Liver (tissue), 9 donors: ENCODE results near the gene HS3ST3B1. TPM values are rescaled to one million over a fixed set of nuclear protein-coding genes. Genes with fewer than 3 reads are reported as not detected.

ENCODE experiments used
- DNase-seq: peaks from one replicate; pipeline ENCODE4 v3.0.0-alpha.2; 2017; ENCODE audit warnings: low spot score
- H3K27ac ChIP-seq, 2 donors: one replicate each; pipeline ENCODE4 v1.7.0; 2013; ENCODE audit warnings: inconsistent platforms in 2 of 2, low read length in 2 of 2, control low read depth in 1 of 2, low read depth in 1 of 2, mild to moderate bottlenecking in 1 of 2
- H3K27me3 ChIP-seq, 4 donors: one replicate each; pipeline versions ENCODE4 v1.6.1 to v1.7.0; 2013; ENCODE audit warnings: low read length in 3 of 4, inconsistent platforms in 1 of 4, mild to moderate bottlenecking in 1 of 4, moderate library complexity in 1 of 4; ENCODE audit not compliant: control insufficient read depth in 4 of 4, insufficient read depth in 4 of 4
- H3K36me3 ChIP-seq, 4 donors: one replicate each; pipeline versions ENCODE4 v1.6.1 to v1.7.0; 2013; ENCODE audit warnings: low read length in 3 of 4, mild to moderate bottlenecking in 3 of 4, low read depth in 1 of 4, moderate library complexity in 1 of 4; ENCODE audit not compliant: control insufficient read depth in 4 of 4, insufficient read depth in 3 of 4
- H3K4me1 ChIP-seq, 4 donors: one replicate each; pipeline versions ENCODE4 v1.6.1 to v1.7.0; 2013; ENCODE audit warnings: low read length in 3 of 4, mild to moderate bottlenecking in 3 of 4, moderate library complexity in 1 of 4; ENCODE audit not compliant: control insufficient read depth in 4 of 4, insufficient read depth in 4 of 4
- H3K4me3 ChIP-seq, 3 donors: one replicate each; pipeline versions ENCODE4 v1.6.1 to v1.7.0; 2013; ENCODE audit warnings: low read length in 3 of 3, control low read depth in 1 of 3, low read depth in 1 of 3, mild to moderate bottlenecking in 1 of 3
- H3K9ac ChIP-seq, 2 donors: one replicate each; pipeline ENCODE4 v1.7.0; 2013; ENCODE audit warnings: low read length in 2 of 2, mild to moderate bottlenecking in 2 of 2, moderate library complexity in 2 of 2, control low read depth in 1 of 2, low read depth in 1 of 2
- H3K9me3 ChIP-seq, 4 donors: one replicate each; pipeline versions ENCODE4 v1.6.1 to v1.7.0; 2013; ENCODE audit warnings: low read length in 3 of 4; ENCODE audit not compliant: control insufficient read depth in 4 of 4
- EGR1 ChIP-seq, 2 donors: IDR thresholded peaks; 2 replicates each; pipeline ENCODE4 v1.6.1; 2016 to 2018; ENCODE audit warnings: antibody characterized with exemption in 2 of 2, low read depth in 2 of 2
- GABPA ChIP-seq, 2 donors: IDR thresholded peaks in 1 of 2; conservative IDR thresholded peaks in 1 of 2; 2 replicates each; pipeline ENCODE4 v1.6.1; 2016; ENCODE audit warnings: antibody characterized with exemption in 2 of 2, mild to moderate bottlenecking in 1 of 2, moderate library complexity in 1 of 2
- HNF4A ChIP-seq, 2 donors: conservative IDR thresholded peaks; 2 replicates each; pipeline ENCODE4 v1.6.1; 2016; ENCODE audit warnings: antibody characterized with exemption in 2 of 2, mild to moderate bottlenecking in 2 of 2
- HNF4G ChIP-seq: IDR thresholded peaks from 2 replicates; pipeline ENCODE4 v1.6.1; 2016; ENCODE audit warnings: antibody characterized with exemption
- RAD21 ChIP-seq, 2 donors: IDR thresholded peaks; 2 replicates each; pipeline ENCODE4 v1.6.1; 2016; ENCODE audit warnings: antibody characterized with exemption in 2 of 2, mild to moderate bottlenecking in 2 of 2
- REST ChIP-seq: IDR thresholded peaks from 2 replicates; pipeline ENCODE4 v1.6.1; 2016; ENCODE audit warnings: antibody characterized with exemption, mild to moderate bottlenecking
- RXRA ChIP-seq, 2 donors: IDR thresholded peaks; 2 replicates each; pipeline ENCODE4 v1.6.1; 2017 to 2018; ENCODE audit warnings: antibody characterized with exemption in 2 of 2, mild to moderate bottlenecking in 1 of 2
- YY1 ChIP-seq: IDR thresholded peaks from 2 replicates; pipeline ENCODE4 v1.6.1; 2016; ENCODE audit warnings: antibody characterized with exemption, mild to moderate bottlenecking
- WGBS: extraction: QIAGEN DNeasy Blood & Tissue Kit; methylation state at CpG from one replicate; pipeline ENCODE4 v1.1.7; 2013; 5-methylcytosine and 5-hydroxymethylcytosine counted together
- polyA plus RNA-seq, 2 donors: library from polyadenylated mRNA; stranded (reverse) in 1 of 2; unstranded in 1 of 2; fragments of 200-250 nt in 1 of 2; fragments of >200 nt in 1 of 2; fragmentation: Nextera tagmentation in 1 of 2; extraction: Ambion mirVana in 1 of 2; gene quantifications; one replicate each; pipeline versions ENCODE4 v1.2.1 to v1.2.3, GENCODE V29; 2013 to 2015
- total RNA-seq, 2 donors: library from RNA; depleted of rRNA; stranded (reverse); fragments of >200 nt; gene quantifications; one replicate each; pipeline ENCODE4 v1.2.3, GENCODE V29; 2014
- TF ChIP-seq, protein P1 (sequence below): fragments of 150-350 bp; IDR thresholded peaks from 2 replicates; pipeline ENCODE4 v1.5.1; 2017; ENCODE audit warnings: improper control_type of control experiment, low read depth, low read length; ENCODE audit not compliant: missing input control
- donor health status: healthy.
- donor health status: healthy.
- donor health status: healthy.
- donor health status: healthy.
- donor health status: healthy.

HS3ST3B1 gene
- total and polyA plus RNA-seq, 4 donors, result 11.9 to 33.5 (median 22.4) TPM

DNA sequence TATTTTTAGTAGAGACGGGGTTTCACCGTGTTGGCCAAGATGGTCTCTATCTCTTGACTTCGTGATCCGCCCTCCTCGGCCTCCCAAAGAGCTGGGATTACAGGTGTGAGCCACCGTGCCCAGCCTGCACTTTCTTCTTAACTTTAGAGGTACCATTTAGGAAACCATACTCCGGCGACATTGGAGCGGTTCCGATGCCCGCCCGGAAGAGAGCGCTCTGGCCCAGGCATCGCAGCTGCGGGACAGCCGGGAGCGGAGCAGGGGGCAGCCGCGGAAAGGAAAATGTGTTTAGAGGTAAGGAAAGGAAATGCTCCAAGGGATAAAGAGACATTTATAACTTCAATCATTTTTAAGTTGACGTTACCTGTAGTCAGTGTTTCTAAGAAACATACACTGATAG is 6.0 kb upstream of the HS3ST3B1 start:
- Histone ChIP-seq H3K9me3 (no peaks in the 10 kb centered on the region), H3K27me3 (no peaks in the 10 kb centered on the region), H3K36me3 (no peaks in the 10 kb centered on the region), H3K27ac (no peak overlapping the region), H3K4me3 (no peak overlapping the region), H3K9ac (no peak overlapping the region), H3K4me1 (peaks cover 0 to 24% (median 12%) of the 10 kb centered on the region in 4 donors)
- TF ChIP-seq REST, result no peak
- TF ChIP-seq, protein P1, sequence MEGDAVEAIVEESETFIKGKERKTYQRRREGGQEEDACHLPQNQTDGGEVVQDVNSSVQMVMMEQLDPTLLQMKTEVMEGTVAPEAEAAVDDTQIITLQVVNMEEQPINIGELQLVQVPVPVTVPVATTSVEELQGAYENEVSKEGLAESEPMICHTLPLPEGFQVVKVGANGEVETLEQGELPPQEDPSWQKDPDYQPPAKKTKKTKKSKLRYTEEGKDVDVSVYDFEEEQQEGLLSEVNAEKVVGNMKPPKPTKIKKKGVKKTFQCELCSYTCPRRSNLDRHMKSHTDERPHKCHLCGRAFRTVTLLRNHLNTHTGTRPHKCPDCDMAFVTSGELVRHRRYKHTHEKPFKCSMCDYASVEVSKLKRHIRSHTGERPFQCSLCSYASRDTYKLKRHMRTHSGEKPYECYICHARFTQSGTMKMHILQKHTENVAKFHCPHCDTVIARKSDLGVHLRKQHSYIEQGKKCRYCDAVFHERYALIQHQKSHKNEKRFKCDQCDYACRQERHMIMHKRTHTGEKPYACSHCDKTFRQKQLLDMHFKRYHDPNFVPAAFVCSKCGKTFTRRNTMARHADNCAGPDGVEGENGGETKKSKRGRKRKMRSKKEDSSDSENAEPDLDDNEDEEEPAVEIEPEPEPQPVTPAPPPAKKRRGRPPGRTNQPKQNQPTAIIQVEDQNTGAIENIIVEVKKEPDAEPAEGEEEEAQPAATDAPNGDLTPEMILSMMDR, result peak; percentile 16
- TF ChIP-seq RAD21 (IDR thresholded peaks at IDR 0.05), result peak; percentile 57 to 73
- 50% methylated on average over 20 of the region's 20 CpGs for WGBS
- DNase-seq, result no peak

- no peak overlapping the region for H3K9ac ChIP-seq
- peaks cover 0 to 28% (median 12%) of the 10 kb centered on the region in 4 donors for H3K4me1 ChIP-seq
- H3K9me3 ChIP-seq, result no peaks in the 10 kb centered on the region
- no peak overlapping the region for H3K27ac ChIP-seq
- no peaks in the 10 kb centered on the region for H3K27me3 ChIP-seq
- DNase-seq, result no peak
- no peaks in the 10 kb centered on the region for H3K36me3 ChIP-seq
- WGBS, result 93% methylated on average over 9 of the region's 9 CpGs
- no peak overlapping the region for H3K4me3 ChIP-seq
- TF ChIP-seq HNF4A (conservative IDR thresholded peaks at IDR 0.05) (no peak), GABPA (IDR thresholded peaks at IDR 0.05 in 1 of 2, conservative IDR thresholded peaks at IDR 0.05 in 1 of 2) (no peak), REST (no peak), YY1 (no peak), RAD21 (IDR thresholded peaks at IDR 0.05) (no peak), HNF4G (no peak), RXRA (IDR thresholded peaks at IDR 0.05) (no peak), EGR1 (IDR thresholded peaks at IDR 0.05; ENCODE audit: low read depth in 2 of 2) (no peak)
- TF ChIP-seq, protein P1, result no peak
Observed at GRCh38 chr17:14295676-14296075, 5.2 kb upstream of the HS3ST3B1 start.
